Fibroblast of gingiva (primary cell): ENCODE measurements around the gene NONO.
"Not testable (repeated sequence)": the region's sequence is repeated elsewhere in the genome, so short reads cannot be mapped to it uniquely, and the experiment has no call there.

Experiments
- DNase-seq: peaks from one replicate; pipeline ENCODE4 v3.0.0-alpha.2; 2011; ENCODE audit warnings: low read depth

The NONO gene

DNA sequence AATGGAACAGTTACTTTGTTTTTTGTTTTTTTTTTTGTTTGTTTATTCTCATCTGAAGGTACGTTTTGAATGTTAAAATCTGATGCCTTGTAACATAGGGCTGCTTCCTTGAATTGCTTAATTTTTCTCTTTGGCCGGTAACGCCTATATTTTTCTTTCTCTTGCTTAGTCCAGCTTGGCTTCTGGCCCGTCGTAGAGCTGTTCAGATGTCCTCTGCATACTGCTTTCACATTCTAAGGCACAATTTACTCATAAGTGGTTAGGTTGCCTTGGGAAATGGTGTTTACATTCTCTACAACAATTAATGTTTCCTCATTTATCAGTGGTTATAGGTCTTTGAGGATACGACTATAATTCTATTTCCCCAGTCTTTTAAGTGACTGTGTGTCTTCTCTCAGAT lies 7.9 kb downstream of the NONO start:
- DNase-seq: peak; percentile 66

DNA sequence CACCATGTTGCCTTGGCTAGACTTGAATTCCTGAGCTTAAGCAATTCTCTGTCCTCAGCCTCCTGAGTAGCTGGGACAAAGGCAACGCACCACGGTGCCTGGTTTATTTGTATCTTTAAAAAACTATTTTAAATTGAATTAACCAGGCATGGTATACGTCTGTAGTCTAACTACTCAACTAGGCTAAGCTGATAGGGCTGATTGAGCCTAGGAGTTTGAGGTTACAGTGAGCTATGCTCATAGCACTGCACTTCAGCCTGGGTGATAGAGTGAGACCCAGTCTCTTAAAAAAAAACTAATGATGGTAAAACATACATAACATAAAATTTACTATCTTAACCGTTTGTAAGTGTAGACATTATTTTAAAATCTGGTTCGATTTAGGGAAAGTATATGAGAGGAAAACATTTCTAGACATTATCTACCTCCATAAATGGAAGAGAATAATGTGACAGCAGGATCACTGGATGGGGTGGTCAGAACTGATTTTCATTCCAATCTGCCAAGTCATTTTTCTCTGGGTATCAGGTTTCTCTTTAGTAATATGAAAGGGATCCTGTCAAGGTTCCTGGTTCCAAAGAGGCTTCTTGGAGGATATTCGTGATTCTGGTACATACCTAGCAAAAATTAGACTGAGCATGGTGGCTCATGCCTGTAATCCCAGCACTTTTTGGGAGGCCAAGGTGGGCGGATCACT lies 9.4 kb downstream of the NONO start:
- peak; percentile 26 for DNase-seq

DNA sequence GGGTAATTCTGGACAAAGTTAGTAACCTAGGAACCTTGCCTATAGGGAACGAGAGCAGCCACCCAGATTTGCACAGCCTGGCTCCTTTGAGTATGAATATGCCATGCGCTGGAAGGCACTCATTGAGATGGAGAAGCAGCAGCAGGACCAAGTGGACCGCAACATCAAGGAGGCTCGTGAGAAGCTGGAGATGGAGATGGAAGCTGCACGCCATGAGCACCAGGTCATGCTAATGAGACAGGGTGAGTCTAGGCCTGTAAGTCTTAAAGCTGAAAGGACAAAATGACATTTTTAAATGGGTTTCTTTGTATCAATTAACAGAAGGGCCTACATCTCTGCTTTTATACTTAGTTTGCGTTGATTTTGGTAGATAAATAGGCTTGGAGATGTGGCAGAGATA lies 13.4 kb downstream of the NONO start:
- DNase-seq: no peak

DNA sequence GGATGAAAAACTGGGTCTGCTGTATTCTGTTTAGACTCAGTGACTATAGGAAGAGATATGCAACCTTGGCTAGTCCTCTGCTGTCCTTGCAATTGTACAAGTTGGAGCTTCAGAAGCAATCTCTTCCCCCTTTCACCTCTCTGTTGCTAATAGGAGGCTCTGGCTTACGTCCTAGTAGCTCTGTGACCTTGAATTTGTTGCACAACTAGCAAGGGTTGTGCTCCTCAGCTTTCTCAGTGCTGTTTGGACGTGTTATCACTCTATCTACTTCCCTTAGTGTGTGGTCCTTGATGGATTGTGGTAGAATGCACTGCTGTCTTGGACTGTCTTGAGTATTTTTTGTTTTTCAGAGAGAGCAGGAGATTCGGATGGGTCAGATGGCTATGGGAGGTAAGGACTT lies 14.7 kb downstream of the NONO start:
- no peak for DNase-seq

DNA sequence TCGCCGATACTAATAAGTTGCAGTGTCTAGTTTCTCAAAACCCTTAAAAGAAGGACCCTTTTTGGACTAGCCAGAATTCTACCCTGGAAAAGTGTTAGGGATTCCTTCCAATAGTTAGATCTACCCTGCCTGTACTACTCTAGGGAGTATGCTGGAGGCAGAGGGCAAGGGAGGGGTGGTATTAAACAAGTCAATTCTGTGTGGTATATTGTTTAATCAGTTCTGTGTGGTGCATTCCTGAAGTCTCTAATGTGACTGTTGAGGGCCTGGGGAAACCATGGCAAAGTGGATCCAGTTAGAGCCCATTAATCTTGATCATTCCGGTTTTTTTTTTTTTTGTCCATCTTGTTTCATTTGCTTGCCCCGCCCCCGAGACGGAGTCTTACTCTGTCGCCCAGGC lies 16.6 kb downstream of the NONO start:
- not testable (repeated sequence) for DNase-seq

DNA sequence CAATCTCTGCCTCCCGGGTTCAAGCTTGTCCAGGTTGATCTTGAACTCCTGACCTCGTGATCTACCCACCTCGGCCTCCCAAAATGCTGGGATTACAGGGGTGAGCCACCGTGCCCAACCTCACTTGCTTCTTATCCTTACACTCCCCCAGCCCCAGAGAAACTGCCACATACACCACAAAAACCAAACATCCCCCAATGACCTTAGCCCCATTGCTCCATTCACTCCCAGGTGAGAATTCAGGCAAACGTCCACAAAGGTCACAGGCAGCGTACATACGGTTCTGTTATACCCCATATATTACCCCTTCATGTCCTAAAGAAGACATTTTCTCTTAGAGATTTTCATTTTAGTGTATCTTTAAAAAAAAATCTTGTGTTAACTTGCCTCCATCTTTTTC lies 17.1 kb downstream of the NONO start:
- DNase-seq: not testable (repeated sequence)

DNA sequence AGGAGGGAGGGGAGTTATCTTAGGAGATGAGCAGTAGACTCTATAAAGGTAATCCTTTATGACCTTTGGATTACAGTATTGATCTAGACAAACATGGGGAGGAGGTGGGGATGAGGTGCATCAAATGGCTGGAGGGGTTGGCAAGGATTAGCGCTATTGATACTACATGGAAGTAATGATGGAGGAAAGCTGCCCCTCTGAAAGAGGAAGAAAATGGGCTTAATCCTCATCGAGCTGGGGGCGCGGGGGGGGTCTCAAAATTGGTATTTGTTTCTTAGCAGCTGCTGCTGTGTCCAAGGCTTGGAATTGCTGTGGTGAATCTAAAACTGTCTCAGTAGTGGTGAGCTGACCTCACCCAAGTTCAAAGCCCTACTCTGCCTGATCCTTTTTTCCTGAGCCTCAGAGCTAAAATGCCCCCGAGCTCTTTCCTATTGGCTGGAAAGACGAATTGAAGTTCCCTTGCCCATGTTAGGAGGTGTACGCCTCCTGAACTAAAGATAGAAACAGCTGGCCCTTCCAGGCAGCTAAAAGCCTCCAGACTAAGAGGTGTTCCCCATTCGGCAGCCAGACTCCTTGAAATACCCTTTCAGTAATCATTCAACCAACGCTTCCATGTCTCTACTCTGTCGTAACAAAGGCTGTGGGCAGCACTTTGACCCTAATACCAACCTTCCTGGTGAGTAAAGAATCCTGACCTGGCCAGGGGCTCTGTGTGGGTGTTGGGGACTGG lies 17.9 kb downstream of the NONO start, which contains the start of gene ITGB1BP2:
ITGB1BP2 (plus strand) TSS at position 556 of the 730 bp plus-strand sequence; CDS start at position 613, 57 bp downstream.
- peak; percentile 21 for DNase-seq

DNA sequence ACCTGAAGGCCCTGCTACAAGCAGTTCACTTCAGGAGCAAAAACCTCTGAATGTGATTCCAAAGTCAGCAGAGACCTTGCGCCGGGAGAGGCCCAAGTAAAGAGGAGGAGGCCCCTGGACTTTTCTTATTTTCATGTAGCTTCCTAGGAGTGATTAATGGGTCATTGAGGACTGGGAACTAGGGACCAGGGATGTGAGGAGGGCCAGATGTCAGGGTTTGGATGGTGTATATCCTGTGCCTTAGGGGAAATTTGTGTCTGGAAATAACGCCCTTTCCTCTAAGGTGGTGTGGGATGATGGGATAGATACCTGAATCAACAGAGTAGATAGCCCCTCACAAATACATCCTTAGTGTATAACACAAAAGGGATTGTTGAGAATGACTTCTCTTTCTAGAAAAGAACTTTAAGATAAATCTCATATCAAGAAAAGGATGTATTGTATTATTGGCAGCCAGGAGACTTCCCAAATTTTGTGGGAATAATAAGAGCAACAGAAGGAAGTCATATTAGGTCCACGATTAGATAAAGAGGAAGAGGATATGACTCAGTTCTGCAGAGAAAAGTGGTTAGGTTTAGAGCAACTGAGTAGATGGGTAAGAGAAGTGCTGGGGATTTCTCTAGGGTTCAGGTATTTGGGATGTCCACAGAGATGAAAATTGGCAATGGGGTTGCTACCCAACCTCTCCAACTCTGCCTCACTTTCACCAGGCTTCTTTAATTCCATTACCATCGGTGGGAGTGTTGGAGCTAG lies 19.2 kb downstream of the NONO start:
- DNase-seq: no peak

DNA sequence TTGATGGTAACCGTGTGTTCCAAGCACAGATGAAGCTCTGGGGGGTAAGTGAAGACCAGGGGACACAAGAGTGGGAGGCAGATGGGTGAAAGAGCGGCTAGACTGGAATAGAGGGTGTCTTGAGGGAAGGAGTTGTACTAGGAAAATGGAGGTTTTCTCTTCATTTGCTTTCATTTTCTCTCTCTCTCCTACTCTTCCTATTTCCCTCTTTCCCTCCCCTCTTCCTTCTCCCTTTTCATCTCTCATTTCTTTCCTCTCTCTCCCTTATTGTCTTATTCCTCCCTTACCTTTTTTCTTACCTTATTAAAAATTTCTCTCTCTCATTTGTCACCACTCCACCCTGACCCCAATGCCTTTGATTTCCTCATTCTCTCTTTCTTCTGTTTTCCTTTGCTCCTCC lies 21.1 kb downstream of the NONO start:
- no peak for DNase-seq

DNA sequence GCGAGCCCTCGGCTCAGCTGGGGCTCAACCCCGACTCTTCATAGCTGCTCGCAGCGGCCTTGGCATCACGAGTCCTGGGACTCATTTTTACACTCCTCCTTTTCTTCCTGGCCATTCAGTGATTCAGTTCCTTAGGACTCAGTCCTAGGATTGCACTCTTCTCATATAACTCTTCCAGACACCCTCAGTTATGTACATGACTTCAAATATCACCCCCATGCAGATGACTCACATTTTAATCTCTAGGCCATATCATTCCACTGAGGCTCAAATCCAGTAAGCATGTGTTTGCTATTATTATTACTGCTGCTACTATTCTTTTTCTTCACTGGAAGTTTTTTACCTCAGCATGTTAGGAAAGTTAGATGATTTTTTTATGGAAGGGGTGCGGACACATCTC lies 32.5 kb downstream of the NONO start:
- peak; percentile 55 for DNase-seq

DNA sequence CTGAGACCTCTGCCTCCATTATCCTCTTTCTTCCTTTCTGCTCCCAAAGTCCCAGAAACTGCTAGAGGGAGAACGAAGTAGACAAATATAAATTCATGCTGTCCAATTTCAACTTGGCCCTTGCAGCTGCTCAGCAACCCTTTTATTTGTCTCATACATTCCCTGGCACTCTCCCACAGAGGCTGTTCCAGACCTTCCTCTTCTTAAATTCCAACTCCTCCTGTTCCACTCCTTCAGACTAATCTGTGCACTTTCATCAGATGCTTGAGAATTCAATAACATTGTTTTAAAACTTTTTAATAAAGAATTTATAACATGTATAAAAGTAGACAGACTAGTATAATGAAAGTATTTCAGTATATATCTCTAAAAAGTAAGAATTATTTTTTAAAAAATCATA lies 33.5 kb downstream of the NONO start:
- DNase-seq: not testable (repeated sequence)

DNA sequence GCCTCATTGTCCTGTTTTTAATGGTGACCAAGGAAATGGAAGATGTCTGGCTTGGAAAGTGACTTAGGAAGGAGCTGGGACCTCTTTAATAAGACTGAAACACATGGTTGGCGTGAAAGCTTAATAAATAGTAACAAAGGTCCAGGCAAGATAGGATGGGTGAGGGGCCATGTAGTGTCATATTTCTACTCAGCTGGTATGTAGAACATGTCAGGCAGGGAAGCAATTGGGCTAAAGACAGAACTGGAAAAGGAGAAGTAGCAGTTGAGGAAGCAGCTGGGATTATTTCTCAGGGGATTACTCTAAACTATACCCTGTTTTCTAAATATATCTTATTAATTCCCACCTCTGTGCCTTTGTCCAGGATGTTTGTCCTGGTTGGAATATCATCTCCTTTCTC lies 36.7 kb downstream of the NONO start:
- DNase-seq: no peak

DNA sequence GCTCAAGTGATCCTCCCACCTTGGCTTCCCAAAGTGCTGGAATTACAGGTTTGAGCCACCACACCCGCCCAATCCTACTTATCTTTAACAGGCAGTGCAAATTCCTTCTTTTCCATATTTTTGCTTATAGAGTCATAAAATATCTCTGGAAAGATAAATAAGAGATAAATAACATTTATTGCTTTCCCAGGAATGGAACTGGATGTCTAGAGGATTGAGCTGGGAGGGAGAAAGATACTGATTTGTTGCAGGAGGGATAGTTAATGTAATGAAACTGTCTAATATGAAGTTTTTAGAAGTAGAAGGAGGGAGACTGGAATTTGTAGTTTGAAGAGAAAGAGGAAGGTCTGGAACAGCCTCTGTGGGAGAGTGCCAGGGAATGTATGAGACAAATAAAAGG lies 38.3 kb downstream of the NONO start:
- DNase-seq: no peak

DNA sequence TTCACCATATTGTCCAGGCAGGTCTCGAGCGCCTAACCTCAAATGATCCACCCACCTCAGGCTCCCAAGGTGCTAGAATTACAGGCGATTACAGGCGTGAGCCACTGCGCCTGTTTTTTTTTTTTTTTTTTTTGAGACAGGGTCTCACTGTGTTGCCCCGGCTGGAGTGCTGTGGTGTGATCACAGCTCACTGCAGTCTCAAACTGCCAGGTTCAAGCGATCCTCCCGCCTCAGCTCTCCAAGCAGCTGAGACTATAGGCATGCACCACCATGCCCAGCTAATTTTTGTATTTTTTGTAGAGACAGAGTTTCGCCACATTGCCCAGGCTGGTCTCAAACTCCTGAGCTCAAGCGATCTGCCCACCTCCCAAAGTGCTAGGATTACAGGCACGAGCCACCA lies 41.0 kb downstream of the NONO start:
- DNase-seq: not testable (repeated sequence)

DNA sequence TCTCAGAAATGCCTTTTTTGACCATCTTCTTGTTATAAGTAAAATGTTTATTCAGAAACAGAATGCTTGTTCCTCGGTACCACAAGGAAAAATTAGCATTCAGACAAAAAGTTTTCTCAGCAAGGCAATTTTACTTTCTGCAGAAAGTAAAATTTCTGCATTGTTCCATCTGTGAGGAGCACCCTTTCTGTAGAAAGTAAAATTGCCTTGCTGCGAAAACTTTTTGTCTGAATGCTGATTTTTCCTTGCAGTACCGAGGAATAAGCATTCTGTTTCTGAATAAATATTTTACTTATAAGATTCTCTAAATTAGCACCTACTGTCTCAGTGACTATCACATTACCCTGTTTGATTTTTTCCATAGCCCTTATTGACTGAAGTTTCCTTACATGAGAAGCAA lies 43.0 kb downstream of the NONO start:
- DNase-seq: no peak

DNA sequence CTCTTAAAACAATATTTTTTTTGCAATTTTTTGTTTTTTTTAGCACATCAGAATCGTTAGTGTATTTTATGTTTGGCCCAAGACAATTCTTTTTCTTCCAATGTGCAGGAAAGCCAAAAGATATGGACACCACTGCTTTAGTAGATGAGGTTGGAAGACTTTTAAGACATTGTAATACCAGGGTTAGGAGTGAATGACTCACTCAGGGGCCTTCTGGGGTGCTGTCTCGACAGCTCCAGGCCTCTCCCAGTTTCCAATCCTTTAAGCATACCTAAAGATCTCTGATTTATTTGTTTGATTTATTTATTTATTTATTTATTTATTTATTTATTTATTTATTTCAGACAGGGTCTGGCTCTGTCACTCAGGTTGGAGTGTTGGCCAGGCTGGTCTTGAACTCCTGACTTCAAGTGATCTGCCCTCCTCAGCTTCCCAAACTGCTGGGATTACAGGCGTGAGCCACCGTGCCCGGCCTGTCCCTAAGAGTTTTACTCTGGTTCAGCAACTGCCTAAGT lies 65.8 kb downstream of the NONO start:
- not testable (repeated sequence) for DNase-seq

DNA sequence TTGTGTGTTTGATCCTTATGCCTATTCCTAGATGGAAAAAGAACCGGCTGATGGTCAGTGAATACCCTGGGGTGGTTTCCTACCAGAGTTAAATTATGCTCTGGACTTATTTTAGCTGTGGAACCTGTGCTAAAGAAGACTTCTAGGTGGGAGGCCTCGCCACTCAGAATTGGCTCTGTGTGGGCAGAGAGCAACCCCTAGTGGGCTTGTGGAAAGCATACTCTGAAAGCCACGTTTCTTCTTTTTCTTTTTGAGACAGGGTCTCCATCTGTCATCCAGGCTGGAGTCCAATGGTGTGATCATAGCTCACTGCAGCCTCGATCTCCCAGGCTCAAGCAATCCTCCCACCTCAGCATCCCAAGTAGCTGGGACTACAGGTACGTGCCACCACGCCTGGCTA lies 66.4 kb downstream of the NONO start:
- not testable (repeated sequence) for DNase-seq
